ENCODE data around the gene ZNF787.

DNA sequence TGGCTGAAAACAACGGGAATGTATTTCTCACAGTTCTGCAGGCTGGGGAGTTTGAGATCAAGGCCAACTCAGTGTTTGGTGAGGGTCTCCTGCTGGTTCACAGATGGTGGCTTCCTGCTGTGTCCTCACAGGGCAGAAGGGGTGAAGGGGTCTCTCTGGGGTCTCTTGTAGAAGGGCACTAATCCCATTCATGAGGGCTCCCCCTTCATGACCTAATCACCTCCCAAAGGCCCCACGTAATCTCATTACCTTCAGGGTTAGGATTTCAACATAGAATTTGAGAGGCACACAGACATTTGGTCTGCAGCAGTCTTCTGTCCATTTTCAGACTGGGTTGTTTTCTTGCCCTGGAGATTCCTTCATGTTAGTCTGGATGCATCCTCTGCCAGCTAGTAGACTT is 31.5 kb upstream of the ZNF787 start:
- no peak for TF ChIP-seq CTCF (IDR thresholded peaks at IDR 0.05)
- TF ChIP-seq POLR2AphosphoS5 (IDR thresholded peaks at IDR 0.05; ENCODE audit: low read depth, low read length) = no peak
- TF ChIP-seq TCF7L2 (IDR thresholded peaks at IDR 0.05; ENCODE audit: low read depth, low read length) = no peak
- TF ChIP-seq, protein P1, sequence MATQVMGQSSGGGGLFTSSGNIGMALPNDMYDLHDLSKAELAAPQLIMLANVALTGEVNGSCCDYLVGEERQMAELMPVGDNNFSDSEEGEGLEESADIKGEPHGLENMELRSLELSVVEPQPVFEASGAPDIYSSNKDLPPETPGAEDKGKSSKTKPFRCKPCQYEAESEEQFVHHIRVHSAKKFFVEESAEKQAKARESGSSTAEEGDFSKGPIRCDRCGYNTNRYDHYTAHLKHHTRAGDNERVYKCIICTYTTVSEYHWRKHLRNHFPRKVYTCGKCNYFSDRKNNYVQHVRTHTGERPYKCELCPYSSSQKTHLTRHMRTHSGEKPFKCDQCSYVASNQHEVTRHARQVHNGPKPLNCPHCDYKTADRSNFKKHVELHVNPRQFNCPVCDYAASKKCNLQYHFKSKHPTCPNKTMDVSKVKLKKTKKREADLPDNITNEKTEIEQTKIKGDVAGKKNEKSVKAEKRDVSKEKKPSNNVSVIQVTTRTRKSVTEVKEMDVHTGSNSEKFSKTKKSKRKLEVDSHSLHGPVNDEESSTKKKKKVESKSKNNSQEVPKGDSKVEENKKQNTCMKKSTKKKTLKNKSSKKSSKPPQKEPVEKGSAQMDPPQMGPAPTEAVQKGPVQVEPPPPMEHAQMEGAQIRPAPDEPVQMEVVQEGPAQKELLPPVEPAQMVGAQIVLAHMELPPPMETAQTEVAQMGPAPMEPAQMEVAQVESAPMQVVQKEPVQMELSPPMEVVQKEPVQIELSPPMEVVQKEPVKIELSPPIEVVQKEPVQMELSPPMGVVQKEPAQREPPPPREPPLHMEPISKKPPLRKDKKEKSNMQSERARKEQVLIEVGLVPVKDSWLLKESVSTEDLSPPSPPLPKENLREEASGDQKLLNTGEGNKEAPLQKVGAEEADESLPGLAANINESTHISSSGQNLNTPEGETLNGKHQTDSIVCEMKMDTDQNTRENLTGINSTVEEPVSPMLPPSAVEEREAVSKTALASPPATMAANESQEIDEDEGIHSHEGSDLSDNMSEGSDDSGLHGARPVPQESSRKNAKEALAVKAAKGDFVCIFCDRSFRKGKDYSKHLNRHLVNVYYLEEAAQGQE (IDR thresholded peaks at IDR 0.05; ENCODE audit: insufficient read depth in 1 of 2, low read depth in 2 of 2, low read length in 1 of 2) = no peak
- TF ChIP-seq SIN3A (IDR thresholded peaks at IDR 0.05; ENCODE audit: borderline replicate concordance, insufficient read depth, low read depth, low read length) = no peak

All from Panc1 (cell line).